Activated T-cell treated with anti-CD3 and anti-CD28 coated beads, Interleukin-2, amount 50 U/mL, for 48 hours (primary cell): ENCODE results near the gene AHNAK2.

ENCODE experiments used
- DNase-seq, 2 experiments: peaks; one replicate each; pipeline ENCODE4 v3.0.0-alpha.2; 2020

Gene AHNAK2

GRCh38 chr14:104972301-104973134 lies 5.7 kb downstream of the AHNAK2 start:
- no peak for DNase-seq

- DNase-seq: no peak
Observed at GRCh38 chr14:104971447-104972240, 6.5 kb downstream of the AHNAK2 start.

- no peak for DNase-seq
Observed at GRCh38 chr14:104970231-104971068, 7.7 kb downstream of the AHNAK2 start.

DNA sequence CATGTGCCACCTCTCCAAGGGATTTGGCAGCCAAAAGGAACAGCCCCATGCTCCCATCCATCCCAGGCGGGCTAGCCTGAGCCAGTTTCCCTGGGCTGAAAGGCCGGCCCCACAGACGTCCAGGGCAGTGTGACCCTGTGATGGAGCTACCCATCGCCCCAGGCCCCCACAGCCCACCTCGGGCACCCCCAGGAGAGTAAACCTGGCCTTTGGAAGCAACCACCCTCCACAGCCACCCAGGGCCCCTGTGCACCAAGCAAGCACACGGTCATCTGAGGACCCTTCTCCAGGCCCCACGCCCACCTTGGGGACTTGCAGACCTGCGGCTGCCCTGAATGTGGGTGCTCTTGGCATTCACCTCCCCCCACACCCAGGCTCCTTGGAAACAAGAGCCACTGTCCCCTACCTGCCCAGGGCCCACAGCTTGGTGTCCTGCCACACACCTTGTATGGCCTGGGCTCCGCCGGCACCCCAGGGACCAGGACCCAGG lies 8.4 kb downstream of the AHNAK2 start:
- no peak for DNase-seq

DNA sequence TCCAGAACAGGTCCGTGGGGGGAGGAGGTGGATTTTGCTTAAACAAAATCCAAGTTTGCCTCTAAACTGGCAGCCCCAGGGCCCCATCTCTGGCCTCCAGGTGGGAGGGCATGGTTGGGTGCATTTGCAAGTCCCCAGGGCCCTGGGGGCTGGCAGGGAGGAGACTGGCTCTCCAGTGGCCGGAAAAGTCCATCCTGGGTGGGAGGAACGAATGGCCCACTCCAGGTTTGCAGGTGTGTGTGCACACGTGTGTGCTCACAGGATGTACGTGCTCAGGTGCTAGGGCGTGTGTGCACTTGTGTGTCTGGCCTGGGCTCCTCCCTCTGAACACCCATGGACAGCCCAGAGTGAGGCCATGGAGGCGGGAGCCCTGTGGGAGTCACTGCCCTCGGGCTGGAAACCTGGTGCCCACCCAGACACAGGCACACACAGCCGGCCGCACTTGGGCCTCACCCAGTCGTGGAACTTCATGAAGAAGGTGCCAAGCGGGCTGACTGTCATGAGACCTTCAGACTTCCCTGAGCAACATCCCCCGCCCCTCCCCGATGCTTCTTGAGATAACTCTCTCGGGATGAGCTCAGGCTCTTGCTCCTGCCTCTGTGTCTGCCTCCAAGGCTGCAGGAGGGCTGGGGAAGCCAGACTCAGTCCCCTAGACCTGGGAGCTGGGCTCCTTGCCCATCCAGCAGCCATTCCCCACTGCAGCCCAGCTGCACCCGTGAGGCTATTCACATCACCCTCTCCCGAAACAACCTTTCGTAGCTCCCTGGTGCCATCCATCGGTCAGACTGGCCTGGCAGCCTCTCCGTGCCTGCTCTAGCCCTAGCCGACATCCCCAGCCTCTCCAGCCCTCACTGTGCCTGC lies 9.4 kb downstream of the AHNAK2 start:
- no peak for DNase-seq

DNA sequence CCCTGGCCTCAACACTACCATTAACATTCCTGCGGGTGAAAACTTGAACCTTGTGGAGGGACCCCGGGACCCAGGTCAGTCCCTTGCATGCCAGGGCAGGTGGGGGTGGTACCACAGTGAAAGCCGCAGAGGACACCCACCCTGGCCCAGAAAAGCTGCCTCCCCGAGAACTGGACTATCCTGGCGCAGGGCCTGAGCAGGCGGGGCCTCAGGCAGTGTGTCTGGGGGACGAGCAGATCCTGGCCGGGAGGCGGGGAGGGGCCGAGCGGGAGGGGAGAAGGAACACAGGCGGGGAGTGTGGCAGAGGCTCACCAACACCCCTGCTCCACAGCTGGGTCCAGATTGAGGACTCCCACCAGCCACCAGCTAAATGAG lies 10.0 kb downstream of the AHNAK2 start:
- no peak for DNase-seq

DNA sequence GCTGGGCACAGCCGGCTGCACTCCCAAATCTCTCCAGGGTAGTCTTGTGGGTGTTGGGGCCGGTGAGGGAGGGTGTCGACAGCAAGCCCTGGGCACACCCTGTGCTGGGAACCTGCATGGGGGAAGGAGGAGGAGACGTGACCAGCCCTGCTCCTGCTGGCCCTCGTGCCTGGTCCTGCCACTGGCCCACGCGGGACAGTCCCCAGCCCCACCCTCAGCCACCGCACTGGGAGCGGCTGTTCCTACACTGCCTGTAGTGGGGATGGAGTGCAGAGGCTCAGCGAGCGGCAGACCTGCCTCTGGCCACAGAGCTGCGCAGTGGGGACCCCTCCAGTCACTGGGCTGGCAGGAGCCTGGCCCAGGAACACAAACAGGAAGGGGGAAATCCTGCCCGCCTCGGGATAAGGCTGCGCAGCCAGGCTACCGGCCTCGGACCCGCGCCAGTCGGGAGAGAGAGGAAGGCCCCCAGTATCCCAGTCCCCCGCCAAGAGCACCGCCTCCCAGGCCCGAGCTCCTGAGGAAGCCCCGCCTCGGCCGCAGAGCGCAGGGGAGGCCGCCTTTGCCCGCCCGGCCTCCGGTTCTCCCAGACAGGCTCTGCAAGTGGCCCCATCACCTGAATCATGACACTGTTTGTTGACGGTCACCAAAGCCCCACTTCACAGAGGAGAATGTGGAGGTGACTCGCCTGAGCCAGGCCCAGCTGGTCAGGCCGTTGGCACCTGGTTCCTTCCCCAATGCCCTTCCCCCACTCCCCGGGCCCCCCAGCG lies 10.6 kb downstream of the AHNAK2 start:
- DNase-seq: no peak

DNA sequence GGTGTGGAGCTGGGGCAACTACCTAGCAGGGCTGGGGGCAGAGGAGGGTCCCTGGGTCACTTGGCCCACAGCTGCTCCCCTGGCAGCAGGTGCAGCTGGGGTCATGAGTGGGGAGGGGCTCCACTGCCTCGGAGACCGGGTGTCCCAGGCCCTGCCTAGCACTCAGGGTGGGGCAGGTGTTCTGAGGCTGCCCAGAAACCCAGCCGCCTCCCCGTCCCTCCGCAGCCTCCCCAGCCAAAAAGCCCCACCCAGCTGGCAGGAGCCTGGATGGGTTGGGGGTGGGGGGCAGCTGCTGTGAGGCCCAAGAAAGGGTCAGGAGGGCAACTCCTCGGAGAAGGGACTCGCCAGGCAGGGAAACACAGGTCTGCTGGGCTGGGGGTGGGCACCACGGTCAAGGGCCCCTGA lies 11.2 kb downstream of the AHNAK2 start:
- no peak for DNase-seq

- DNase-seq: no peak
Observed at GRCh38 chr14:104966261-104966865, 11.8 kb downstream of the AHNAK2 start.

- DNase-seq: no peak
Observed at GRCh38 chr14:104965561-104966231, 12.5 kb downstream of the AHNAK2 start.

- DNase-seq: no peak
Observed at GRCh38 chr14:104964546-104964945, 13.6 kb downstream of the AHNAK2 start.

- no peak for DNase-seq
Observed at GRCh38 chr14:104957146-104958113, 20.7 kb downstream of the AHNAK2 start.

DNA sequence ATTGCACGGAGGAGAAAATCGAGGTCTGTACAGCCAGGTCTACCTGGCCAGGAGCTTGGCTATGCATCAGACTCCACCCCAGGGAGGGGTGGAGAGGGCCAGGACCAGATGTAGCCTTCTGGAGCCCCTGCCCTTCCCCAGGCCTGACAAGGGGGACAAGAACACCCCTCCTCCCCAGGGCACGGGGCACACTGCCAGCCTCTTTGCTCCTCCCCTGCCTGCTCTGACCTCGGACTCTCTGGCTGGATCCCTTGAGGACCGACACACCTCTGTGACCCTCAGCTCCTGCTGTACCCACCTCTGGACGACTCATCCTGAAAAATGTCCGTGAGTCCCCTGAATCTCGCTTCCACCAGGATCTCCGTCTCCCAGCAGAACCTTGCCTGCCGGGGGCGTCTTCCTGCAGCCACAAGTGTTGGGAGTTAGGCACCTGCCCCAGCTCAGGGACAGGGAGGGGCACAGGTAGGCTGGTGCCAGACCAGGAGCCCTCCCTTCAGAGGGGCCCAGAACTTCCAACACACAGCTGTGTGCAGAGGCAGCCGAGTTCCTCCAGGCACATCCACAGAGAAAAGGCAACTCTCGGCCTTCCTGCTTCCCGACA lies 21.8 kb downstream of the AHNAK2 start:
- DNase-seq: no peak

DNA sequence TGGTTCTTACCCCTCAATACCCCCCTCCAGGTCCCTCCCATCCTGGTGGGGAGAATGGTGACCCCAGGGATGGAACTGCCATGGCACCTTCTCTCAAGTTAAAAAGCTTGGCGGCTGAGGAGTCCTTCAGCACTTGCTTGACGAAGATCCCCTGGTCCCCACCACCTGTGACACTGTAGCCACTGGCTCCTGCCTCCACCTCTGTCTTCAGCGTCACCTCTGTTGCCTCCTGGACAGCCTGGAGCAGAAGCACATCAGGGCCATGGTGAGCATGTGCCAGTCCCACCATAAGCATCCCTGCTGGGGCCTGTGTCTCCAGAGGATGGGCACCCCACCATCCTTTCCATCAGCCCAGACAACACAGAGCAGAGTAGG lies 22.8 kb downstream of the AHNAK2 start:
- DNase-seq: no peak

DNA sequence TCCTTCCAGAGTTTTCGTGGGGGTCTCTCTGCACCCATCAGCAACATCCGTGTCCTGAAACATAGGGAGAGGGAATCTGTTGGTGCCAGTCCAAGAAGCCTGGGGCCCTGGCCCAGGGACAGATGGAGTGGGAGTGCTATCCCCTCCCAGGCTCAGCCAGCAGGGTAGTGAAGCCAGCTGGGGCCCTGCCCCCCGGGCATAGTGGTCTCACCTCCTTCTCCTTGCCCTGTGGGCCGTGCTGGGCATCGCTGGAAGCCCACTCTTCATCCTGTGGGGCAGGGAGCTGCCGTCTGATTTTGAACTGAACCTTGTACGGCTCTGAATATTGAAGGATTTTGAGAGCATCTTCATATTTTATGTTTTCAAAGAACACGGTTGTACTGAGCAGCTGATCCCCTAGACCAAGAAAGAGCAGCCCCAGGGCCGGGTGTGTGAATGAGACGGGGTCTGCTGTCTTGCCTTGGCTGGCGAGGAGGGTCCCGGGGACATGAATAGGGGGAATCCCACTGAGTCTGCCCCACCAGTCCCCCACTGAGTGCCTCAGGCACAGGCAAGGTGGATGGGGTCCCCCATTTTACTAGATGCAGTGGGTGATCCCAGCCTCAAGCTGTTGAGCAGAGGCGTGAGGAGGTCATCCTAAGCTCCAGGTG lies 23.3 kb downstream of the AHNAK2 start:
- no peak for DNase-seq

- no peak for DNase-seq
Observed at GRCh38 chr14:104953896-104954656, 24.1 kb downstream of the AHNAK2 start.

DNA sequence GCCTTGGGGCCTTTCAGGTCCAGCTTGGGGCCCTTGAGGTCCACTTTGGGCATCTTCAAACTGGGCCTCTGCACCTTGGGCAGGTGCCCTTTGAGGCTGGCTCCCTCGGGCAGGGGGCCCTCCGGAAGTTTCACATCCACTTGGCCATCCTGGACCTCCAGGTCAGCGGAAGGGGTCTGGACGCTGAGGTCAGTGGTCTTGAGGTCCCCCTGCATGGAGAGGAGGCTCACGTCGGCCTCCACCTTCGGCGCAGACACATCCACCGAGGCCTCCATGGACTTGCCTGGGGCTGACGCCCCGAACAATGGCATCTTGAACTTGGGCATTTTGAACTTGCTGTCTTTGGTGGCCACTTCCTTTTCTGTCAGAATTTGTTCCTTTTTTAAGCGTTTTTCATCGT lies 25.1 kb downstream of the AHNAK2 start:
- no peak for DNase-seq
